ENCODE results near the gene PAPSS1.

Gene PAPSS1

DNA sequence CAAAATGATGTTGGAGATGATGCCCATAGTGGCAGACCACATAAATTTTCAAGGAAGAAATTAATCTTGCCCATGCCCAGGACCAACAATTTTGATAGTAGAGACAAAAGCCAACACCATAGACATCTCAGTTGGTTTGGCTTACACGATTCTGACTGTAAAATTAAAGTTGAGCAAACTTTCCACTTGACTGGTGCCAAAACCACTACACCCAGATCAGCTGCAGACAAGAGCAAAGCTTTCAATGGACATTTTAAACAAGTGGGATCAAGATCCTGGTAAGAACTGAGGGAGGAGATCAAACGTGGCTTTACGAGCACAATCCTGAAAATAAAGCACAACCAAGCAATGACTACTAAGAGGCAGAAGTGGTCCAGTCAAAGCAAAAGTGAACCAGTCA, 90.7 kb downstream of the PAPSS1 start:
- DNase-seq (ENCODE audit: low read depth in 3 of 3), result no peak

DNA sequence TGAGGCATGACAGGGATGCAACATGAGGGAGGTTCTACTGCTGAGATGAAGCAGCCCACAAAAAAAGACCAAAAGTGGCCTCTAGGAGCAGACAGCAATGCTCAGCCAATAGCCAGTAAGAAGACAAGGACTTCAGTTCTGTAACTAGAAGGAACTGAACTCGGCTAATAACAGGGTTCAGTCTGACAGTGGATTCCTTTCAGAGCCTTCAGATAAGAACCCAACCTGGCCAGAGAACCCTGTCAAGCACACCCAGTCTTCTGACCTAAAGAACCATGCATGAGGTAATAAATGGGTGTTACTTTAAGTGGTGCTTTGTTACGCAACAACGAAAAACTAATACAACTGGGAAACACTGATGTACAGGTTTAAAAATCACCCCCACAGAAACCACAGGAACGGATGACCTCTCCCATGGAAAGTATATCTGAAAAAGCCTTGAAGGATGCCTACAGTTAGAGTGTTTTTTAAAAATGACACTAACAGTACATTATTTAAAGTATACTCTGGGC, 94.6 kb downstream of the PAPSS1 start:
- DNase-seq (ENCODE audit: low read depth in 3 of 3), result no peak

DNA sequence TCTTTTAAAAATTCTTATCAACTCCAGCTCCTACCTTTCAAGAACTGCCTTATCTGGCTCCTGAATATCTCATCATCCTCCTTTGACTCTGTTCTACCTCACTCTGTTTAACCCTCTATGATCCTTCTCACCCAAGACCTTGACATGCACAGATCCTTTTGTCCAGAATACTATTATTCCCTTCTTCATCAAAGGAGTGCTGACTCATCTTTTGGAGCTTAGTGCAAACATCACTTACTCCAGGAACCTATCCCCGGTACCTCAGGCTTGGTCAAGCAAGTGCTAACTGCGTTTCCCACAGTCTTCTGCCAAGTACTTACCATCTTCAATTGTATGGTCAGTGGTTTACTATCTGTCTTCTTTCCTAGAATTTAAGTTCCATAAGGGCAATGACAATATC, 96.0 kb downstream of the PAPSS1 start:
- no peak for DNase-seq (ENCODE audit: low read depth in 3 of 3)

DNA sequence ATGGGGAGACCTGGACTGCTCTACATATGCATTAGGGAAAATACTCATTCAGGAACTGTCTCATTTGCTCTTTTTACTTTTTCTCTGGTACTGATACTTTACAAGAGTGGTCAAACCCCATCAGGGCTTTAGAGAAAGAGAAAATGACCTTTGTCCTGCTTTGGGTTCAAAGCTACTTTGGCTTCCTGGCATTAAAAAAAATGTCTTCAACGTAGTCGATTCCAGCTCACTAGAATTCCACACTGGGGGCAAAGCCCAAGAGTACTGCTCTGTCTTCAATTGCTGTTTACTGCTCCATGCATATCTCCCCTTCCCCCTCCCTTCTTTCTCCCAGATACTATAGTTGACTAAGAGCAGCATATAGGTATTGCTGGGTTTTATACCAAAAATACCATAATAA, 98.0 kb downstream of the PAPSS1 start:
- no peak for DNase-seq (ENCODE audit: low read depth in 3 of 3)

DNA sequence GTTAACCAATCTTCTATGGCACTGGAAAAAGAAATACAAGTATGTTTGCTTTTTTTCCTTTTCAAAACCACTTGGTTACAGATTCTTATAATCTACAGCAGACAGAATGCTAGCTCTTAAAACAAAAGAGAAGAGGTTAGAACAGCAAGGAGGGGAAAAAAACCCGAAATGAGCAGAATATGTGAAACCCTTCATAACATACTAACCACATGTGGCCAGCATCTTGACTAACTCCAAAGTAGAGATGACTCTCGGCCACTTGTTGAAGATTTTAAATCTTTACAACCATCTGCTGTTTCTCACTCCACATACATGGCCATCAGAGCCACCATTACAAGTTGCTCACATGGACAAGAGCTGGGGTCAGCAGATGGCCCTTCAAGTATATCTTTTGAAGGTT, 100.3 kb downstream of the PAPSS1 start:
- DNase-seq (ENCODE audit: low read depth in 3 of 3), result no peak

DNA sequence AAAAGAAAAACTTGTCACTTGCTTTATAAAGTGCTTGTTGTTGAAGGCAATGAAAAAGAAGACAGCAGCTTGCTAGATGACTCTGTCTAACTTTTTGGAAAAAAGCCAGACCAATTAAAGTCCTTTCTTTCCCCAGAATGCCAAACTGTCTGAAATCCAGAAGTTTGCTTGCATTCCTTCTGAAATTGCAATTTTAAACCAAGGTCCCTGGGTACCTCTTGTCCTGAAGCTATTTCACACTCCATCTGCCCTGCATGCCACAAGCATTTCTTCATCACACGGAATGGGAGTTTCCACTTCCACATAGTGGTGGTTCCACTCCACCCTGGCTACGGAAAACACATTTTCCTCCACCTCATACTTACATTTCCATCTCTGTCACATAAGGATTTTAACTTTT, 101.0 kb downstream of the PAPSS1 start:
- DNase-seq (ENCODE audit: low read depth in 3 of 3), result no peak

DNA sequence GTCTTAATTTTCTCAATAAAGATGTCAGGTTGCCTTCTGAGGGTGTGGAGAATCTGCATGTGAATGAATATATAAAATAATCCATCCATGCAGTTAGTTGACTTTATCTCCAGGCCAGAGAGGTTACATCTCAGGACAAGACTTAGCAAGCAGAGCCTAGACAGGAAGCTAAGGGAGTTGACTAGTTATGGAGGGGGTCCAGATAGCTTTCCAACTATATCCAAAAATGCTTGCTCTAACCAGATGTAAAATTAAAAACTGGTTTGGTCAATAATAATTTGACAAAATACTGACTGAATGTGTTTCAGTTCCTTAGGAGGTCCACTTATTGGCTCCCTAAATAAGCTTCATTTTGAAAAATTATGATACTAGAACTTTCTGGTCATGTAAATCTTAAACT, 101.4 kb downstream of the PAPSS1 start:
- no peak for DNase-seq (ENCODE audit: low read depth in 3 of 3)

DNA sequence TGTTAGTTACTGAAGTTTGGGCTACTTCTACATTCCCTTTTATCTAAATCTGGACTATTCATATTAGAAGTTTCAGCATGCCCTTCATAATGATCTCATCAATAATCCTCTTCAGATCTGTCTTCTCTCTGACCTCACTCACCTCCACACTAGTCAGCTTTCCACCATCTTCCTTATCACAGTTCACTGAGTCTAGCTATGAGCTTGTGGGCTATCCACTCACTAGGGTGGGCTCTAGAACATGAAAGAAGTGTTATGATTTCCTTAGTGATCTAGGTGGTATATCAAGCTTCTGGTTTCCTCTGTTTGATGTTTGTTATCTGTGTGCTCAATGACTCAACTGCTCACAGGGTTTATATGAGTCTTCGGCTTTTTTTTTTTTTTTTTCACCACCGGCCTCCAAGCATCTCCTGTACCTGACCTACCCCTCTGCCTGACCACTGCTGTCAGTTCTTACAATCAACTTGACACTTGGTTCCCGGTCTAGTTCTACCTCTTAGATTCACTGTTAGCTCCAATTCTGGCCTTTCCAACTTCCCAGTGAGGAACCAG, 103.1 kb downstream of the PAPSS1 start:
- no peak for DNase-seq (ENCODE audit: low read depth in 3 of 3)

DNA sequence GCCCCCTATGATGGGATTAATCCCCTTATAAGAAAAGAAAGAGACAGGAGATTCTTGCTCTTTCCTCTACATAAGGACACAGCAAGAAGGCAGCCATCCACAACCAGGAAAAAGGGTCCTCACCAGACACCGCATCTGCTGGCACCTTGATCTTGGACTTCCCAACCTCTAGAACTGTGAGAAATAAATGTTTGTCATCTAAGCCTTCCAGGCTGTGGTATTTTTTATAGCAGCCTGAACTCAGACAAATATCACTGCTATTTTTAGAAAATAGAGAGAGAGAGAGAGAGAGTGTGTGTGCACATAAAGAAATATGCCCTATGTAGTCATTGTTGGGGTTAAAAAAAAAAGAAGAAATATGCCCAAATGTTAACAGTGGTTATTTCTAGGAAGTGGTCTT, 104.2 kb downstream of the PAPSS1 start:
- DNase-seq (ENCODE audit: low read depth in 3 of 3), result no peak

DNA sequence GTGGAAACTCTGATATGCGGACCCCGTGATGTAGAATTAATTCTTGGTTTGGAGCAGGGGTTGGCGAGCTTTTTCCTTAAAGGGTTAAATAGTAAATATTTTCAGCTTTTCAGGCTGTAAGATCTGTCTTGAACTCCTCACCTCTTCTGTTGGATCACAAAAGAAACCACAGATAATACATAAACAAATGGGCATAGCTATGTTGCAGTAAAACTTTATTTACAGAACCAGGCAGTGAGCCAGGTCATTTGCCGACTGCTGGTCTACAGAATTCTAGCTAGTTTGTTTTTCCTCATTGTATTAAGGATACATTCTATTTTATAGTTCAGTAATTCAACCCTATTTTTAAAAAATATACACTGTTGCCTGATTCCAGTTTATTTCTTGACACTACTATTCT, 116.6 kb downstream of the PAPSS1 start:
- DNase-seq (ENCODE audit: low read depth in 3 of 3), result no peak

DNA sequence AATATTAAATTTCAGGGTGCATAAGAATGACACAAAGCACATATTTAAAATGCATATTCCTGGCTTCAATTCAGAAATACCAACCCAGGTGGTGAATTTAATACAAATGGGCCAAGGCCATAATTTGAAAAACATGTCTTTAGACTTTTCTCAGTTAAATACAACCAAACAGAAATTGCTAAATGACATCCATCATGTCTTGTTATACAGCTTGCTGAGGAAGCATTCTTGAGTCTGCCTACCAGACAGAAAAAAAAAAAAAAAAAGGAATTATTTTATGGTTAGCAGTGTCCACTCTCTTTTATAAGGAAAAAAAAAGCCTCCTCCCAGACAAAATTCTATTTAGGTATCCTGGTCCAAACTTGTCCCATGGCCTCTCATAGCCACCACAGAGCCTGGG, 119.1 kb downstream of the PAPSS1 start:
- DNase-seq (ENCODE audit: low read depth in 3 of 3), result no peak

DNA sequence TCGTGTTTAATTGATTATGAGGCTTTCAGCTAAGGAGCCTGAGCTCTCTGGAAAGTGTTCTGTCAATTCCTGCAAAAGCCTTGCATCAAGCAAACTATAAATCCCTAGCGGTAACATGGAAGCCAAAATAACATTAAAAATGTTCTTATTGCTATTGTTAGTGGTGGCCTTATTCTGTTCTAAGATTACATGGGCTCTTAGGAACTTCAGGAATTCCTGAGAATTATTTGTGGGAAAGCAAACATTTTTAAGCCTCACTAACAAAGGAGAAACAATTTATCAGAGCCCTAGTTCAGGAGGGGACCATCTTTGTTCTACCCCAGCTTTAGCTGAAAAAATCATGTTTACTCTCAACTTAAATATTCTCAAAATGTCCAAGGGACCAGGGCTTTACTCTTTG, 119.6 kb downstream of the PAPSS1 start:
- DNase-seq (ENCODE audit: low read depth in 3 of 3), result no peak

DNA sequence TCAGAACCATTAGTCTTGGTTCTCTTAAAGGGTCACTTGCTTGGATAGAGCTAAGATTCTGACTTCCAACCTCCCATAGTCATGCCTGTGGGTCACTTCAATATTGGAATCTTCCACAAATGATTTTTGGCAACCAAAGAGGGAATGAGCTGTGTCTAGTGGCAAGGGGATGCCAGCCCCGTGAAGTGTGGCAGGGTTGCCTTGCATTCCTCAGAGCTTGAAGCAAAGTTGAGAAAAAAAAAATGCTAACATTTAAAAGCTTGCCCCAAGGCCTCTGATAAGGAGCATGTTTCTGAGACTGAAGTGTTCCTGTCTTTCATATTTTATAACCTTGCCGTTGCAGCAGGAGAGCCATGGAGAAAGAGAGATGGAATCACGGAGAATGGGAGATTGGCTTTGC, 120.2 kb downstream of the PAPSS1 start:
- DNase-seq (ENCODE audit: low read depth in 3 of 3), result no peak

DNA sequence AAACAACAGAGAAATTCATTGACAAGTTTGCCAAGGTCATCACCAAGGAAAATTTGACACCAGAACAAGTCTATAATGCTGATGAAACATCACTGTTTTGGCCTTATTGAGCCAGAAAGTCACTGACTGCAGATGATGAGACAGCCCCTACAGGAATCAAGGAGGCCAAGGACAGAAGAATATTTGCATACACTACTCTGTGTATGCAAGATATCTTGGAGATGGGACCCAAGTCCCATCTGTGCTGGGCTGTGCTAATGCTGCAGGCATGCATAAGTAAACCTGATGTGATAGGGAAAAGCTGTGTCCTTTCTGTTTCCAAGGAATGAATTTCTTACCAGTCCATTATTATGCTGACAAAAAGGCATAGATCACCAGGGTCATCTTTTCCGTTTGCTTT, 126.8 kb downstream of the PAPSS1 start:
- no peak for DNase-seq (ENCODE audit: low read depth in 3 of 3)

DNA sequence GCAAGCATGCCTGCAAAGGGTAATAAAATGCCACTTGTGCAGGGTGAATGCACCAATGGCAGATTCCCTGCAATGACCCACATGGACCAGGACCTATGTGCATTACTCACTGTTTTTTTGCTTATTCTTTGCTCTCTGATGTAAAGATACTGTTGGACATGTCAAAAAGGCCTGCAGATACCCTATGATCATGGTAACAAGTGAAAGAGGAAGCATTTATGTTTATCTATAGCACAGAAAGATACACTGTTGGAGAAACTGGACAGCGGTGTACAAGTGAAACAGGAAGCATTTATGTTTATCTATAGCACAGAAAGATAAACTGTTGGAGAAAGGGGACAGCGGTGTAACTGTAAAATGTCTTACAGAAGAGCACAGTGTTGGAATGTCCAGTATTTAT, 127.5 kb downstream of the PAPSS1 start:
- no peak for DNase-seq (ENCODE audit: low read depth in 3 of 3)

DNA sequence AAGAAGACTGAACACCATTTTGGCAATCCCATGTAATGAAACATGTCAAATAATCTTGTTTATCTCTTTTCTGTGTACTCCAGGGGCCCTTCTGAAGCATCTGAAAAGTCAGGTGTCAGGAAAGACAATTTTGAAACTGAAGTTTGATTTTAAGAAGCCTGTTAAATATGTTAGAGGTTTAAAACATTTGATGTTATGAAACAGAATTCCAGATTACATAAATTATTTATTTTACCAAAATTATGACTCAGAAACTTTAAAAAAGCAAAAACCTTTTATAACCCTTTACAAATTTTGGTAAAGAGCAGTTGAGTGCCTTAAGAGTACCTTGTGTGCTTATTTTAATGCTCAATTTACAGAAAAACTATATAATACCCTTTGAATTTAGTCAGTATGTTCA, 130.8 kb downstream of the PAPSS1 start:
- no peak for DNase-seq (ENCODE audit: low read depth in 3 of 3)

DNA sequence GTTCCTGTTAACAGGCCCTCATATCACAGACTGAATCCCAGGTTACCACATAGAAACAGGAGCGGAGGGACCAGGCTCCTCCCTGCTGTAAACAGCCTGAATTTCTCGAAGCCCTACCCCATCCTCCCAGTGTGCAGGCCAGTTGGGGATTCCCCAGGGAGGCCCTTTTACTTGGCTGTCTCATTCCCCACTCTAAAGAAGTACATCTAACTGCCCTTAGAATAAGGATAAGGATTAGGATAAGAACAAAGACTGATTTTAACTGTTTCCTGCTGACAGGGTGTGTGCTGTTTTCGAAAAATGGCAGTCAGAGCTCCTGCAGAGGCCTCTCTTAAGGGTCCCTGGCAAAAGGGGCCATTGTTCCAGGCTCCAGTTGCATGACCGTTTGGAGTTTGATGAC, 133.7 kb downstream of the PAPSS1 start:
- no peak for DNase-seq (ENCODE audit: low read depth in 3 of 3)

DNA sequence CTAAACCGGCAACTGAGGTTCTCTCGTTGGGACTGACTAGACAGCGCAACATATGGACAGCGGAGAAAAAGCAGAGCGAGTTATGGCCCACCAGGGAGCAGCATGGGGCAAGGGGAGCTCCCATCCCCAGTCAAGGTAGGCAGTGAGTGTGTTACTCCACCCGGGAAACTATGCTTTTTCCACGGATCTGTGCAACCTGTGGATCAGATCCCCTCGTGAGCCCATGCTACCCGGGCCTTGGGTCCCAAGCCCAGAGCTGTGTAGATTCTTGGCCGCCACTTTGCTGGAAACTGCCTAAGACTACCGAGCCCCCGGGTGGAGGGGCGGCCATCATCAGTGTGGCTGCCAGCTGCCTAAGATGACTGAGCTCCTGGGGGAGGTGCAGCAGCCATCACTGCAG, 140.9 kb downstream of the PAPSS1 start:
- no peak for DNase-seq (ENCODE audit: low read depth in 3 of 3)

DNA sequence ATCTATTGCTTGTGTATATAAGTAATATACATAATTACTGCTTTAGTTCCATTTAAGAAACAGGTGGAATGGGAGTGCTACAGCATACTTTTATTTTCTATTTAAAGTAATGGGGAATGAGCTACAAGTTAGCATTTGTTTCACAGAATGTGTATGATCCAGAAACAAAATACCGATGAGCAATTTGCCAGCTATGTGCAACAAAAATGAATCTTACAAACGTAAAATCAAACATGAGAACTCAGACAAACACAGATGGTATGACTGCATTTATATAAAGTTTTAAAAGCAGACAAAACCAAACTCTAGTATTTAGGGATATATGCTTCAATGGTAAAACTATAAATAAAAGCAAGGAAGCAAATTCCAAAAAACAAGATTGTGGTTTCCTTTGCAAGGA, 141.7 kb downstream of the PAPSS1 start:
- no peak for DNase-seq (ENCODE audit: low read depth in 3 of 3)

DNA sequence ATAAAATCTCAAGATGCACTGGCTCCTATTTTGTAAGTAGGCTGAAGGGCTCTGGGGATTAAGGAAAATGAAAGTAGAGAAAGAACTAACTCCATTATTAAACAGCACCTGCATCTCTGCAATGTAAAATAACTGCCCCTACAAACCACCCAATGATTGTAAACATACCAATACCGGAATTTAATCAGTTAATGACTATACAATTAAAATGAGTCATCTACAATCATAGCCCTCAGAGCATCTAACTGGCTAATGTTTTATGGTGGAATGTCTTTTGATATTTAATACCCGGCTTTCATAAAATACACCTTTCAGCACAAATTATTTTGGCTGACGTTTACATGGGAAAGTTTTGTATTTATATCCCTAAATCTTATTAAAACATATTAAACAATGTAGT, 142.3 kb downstream of the PAPSS1 start:
- DNase-seq (ENCODE audit: low read depth in 3 of 3), result no peak

DNA sequence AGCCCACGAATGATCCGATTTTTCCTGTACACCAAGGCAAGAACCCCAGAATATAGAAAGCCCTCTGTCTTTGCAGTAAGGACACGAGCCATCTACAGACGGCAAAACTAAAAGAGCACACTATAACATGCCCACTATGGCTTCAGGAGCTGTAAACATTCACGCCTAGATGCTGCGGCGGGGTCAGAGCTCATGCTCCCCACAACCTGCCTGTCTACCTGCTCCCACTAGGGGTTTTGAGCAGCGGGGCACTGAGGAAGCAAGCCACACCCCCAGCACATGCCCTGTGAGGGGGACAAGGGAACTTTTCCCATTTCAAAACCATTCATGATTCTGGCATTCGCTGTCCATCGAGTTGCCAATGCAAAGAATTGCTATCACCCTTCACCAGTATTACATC, 144.8 kb downstream of the PAPSS1 start:
- DNase-seq (ENCODE audit: low read depth in 3 of 3), result no peak

DNA sequence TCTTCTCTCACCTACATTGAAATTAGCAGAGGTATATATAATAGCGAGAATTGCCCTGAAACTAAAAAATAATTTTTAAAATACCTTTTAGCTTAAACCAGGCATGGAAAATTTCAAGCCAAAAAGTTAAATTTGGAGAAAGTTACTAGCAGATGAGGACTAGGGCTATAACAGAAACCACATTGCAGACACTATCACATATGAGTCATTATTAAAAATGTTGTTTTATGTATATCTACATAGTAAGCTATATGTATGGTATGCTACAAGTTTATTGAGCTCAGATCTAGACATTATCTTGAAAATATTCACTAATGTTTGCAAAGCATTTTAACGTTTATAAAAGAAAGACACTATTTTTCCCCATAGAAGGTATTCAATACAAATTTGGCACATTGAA, 147.8 kb downstream of the PAPSS1 start:
- DNase-seq (ENCODE audit: low read depth in 3 of 3), result no peak

DNA sequence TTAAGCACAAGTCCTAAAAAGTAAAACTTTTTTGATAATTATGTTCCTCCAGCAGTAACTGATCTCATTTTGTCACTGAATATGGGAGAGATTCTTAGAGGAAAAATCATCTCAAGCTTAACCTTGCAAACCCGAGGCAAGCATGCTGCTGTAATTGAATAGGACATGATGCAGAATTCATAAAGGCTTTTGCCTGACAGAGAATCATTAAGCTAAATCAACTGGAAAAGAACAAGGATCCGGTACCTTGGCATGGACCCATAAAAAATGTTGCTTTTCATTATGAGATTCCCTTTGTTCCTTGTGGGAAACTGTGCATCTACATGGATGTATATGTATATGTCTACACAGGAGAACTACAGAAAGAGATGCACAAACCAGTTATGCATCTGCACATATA, 149.1 kb downstream of the PAPSS1 start:
- DNase-seq (ENCODE audit: low read depth in 3 of 3), result no peak

DNA sequence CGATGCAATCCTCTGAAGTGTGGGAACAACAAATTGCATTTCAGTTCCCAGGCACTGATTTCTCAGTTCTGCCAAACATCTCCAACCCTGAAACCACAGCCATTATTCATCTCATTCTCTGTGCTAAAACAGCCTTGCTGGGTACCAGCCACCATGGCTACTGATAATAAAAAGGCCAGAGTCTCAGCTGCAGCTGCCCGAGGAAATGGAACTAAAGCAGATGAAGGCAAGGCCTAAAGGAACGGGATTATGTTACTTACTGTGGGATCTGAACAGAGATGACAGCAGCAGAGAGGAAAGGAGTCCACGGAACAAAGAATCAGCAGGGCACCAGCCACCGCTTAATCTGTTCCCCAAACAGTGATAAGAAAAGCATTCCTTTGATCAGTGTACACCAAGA, 155.7 kb downstream of the PAPSS1 start:
- DNase-seq (ENCODE audit: low read depth in 3 of 3), result no peak

Data from stimulated activated CD4-positive, alpha-beta T cell treated with anti-CD3 and anti-CD28 coated beads, TNF-alpha, amount 100 ng/mL, for 48 hours (primary cell).